GM12878 (cell line): ENCODE data around the gene COL23A1. TPM values are rescaled to one million over a fixed set of nuclear protein-coding genes. Genes with fewer than 3 reads are reported as not detected.

Experiments used
- ATAC-seq: fragments of 200-7000 bp; cut with Tn5 transposase; 3 replicates; pipeline ENCODE4 v1.9.1; 2020; ENCODE audit warnings: mild to moderate bottlenecking, moderate library complexity
- BruUV-seq: library from RNA; stranded (reverse); fragments of 400-500 nt; replicated peaks from 2 replicates; lab custom pipeline; 2021; lab: Mats Ljungman, UMichigan
- CTCF ChIA-PET: fragments of 300-600 bp; sonication (Branson Sonifier 250); formaldehyde crosslinking; extraction: SDS; loops from one replicate; lab custom pipeline; 2021; ENCODE audit warnings: inconsistent platforms; lab: Yijun Ruan, JAX
- POLR2A ChIA-PET: fragments of 350-600 bp; formaldehyde crosslinking; extraction: SDS; loops from one replicate; lab custom pipeline; 2021; ENCODE audit warnings: inconsistent platforms; lab: Charles Lee
- RAD21 ChIA-PET: fragments of 300-600 bp; sonication (Branson Sonifier 250); formaldehyde crosslinking; loops from one replicate; lab custom pipeline; 2023; ENCODE audit warnings: antibody characterized with exemption; ENCODE audit not compliant: unreplicated experiment; lab: Charles Lee
- SMC1A ChIA-PET: fragments of 300-600 bp; sonication (Branson Sonifier 250); formaldehyde crosslinking; loops from one replicate; lab custom pipeline; 2023; ENCODE audit not compliant: unreplicated experiment, uncharacterized antibody; lab: Charles Lee
- DNase-seq: peaks from one replicate; pipeline ENCODE4 v3.0.0-alpha.2; 2011; ENCODE audit warnings: low read depth, low spot score
- FAIRE-seq: peaks from 3 replicates; lab custom pipeline; 2011; peaks lifted over from hg19 to GRCh38; lab: Jason Lieb, UNC
- H2AFZ ChIP-seq: 2 replicates; pipeline ENCODE4 v1.6.0; 2011; ENCODE audit warnings: low read depth, low read length, control low read depth; ENCODE audit not compliant: control insufficient read depth
- H3K27ac ChIP-seq: 2 replicates; pipeline ENCODE4 v1.5.1; 2011; ENCODE audit warnings: control low read depth; ENCODE audit not compliant: control insufficient read depth, insufficient read depth
- H3K27me3 ChIP-seq, 2 experiments: replicated peaks in 1 of 2; 2 replicates each; pipeline versions ENCODE4 v1.6.0 to v1.6.1; 2011; ENCODE audit warnings: low read length in 1 of 2; ENCODE audit not compliant: control insufficient read depth in 2 of 2, insufficient read depth in 2 of 2
- H3K36me3 ChIP-seq, 2 experiments: 2 replicates each; pipeline ENCODE4 v1.5.1; 2011; ENCODE audit warnings: low read length in 1 of 2; ENCODE audit not compliant: control insufficient read depth in 2 of 2, insufficient read depth in 2 of 2
- H3K4me1 ChIP-seq: 2 replicates; pipeline ENCODE4 v1.6.1; 2011; ENCODE audit warnings: mild to moderate bottlenecking, low read length, moderate library complexity, mixed read lengths; ENCODE audit not compliant: control insufficient read depth, insufficient read depth
- H3K4me2 ChIP-seq: 2 replicates; pipeline ENCODE4 v1.6.0; 2011; ENCODE audit warnings: control low read depth; ENCODE audit not compliant: control insufficient read depth, insufficient read depth
- H3K4me3 ChIP-seq: fragments of 200-600 bp; sonication (generic); 2 replicates; pipeline ENCODE4 v1.5.1; 2016
- H3K79me2 ChIP-seq: 2 replicates; pipeline ENCODE4 v1.6.0; 2011; ENCODE audit warnings: low read length; ENCODE audit not compliant: control insufficient read depth, insufficient read depth
- H3K9ac ChIP-seq: 2 replicates; pipeline ENCODE4 v1.8.0; 2011; ENCODE audit warnings: low read length, control low read depth, mixed read lengths; ENCODE audit not compliant: control insufficient read depth, insufficient read depth
- H3K9me3 ChIP-seq: replicated peaks from 3 replicates; pipeline ENCODE4 v1.5.1; 2011; ENCODE audit warnings: mild to moderate bottlenecking, low read length; ENCODE audit not compliant: control insufficient read depth, insufficient read depth
- H4K20me1 ChIP-seq: 2 replicates; pipeline ENCODE4 v1.6.0; 2011; ENCODE audit not compliant: control insufficient read depth, insufficient read depth
- BMI1 ChIP-seq: fragments of 450-650 bp; IDR thresholded peaks from 2 replicates; pipeline ENCODE4 v1.6.1; 2016; ENCODE audit warnings: mild to moderate bottlenecking, moderate library complexity, borderline replicate concordance
- E2F8 ChIP-seq: fragments of 450-650 bp; IDR thresholded peaks from 2 replicates; pipeline ENCODE4 v1.6.1; 2018; ENCODE audit warnings: mild to moderate bottlenecking, low read depth, moderate library complexity; ENCODE audit not compliant: partially characterized antibody
- EGR1 ChIP-seq, 2 experiments: IDR thresholded peaks; 1 replicate in 1 of 2; 2 replicates in 1 of 2; pipeline ENCODE4 v1.6.1; 2011 to 2012; ENCODE audit warnings: low read depth in 2 of 2, low read length in 2 of 2, borderline replicate concordance in 1 of 2, mild to moderate bottlenecking in 1 of 2, moderate library complexity in 1 of 2
- IRF5 ChIP-seq: fragments of 450-650 bp; IDR thresholded peaks from 2 replicates; pipeline ENCODE4 v1.6.1; 2017; ENCODE audit warnings: borderline replicate concordance
- MAX ChIP-seq: IDR thresholded peaks from 2 replicates; pipeline ENCODE4 v1.6.1; 2012; ENCODE audit warnings: low read depth, low read length, improper control_type of control experiment
- NBN ChIP-seq: fragments of 450-650 bp; IDR thresholded peaks from 2 replicates; pipeline ENCODE4 v1.6.1; 2016
- NR2F1 ChIP-seq: fragments of 450-650 bp; conservative IDR thresholded peaks from 2 replicates; pipeline ENCODE4 v1.6.1; 2017; ENCODE audit warnings: mild to moderate bottlenecking
- POLR2AphosphoS5 ChIP-seq: IDR thresholded peaks from 2 replicates; pipeline ENCODE4 v1.6.1; 2011; ENCODE audit warnings: mild to moderate bottlenecking, low read length, inconsistent platforms
- RBBP5 ChIP-seq: fragments of 200-600 bp; sonication (generic); conservative IDR thresholded peaks from 2 replicates; pipeline ENCODE4 v1.6.1; 2016
- STAT1 ChIP-seq: fragments of 450-650 bp; conservative IDR thresholded peaks from 2 replicates; pipeline ENCODE4 v1.6.1; 2014; ENCODE audit warnings: antibody characterized with exemption, mild to moderate bottlenecking
- STAT3 ChIP-seq: IDR thresholded peaks from 2 replicates; pipeline ENCODE4 v1.6.1; 2011; ENCODE audit warnings: low read depth, low read length, improper control_type of control experiment
- ZNF217 ChIP-seq: fragments of 450-650 bp; IDR thresholded peaks from 2 replicates; pipeline ENCODE4 v1.6.1; 2017; ENCODE audit warnings: antibody characterized with exemption, mild to moderate bottlenecking
- WGBS: methylation state at CpG from one replicate; pipeline ENCODE4 v1.1.6; 2016; ENCODE audit warnings: low lambda C conversion rate; ENCODE audit not compliant: insufficient replicate concordance, insufficient coverage; ENCODE audit errors: missing lambda C conversion rate; 5-methylcytosine and 5-hydroxymethylcytosine counted together
- in situ Hi-C: fragments of 300-500 bp; cut with MboI; formaldehyde crosslinking; loops from 9 replicates; pipeline ENCODE4 v1.14.3; 2018; ENCODE audit warnings: mixed read lengths
- intact Hi-C: fragments of 100-400 bp; cut with micrococcal nuclease; formaldehyde crosslinking; loops from one replicate; pipeline ENCODE4 v1.14.2; 2022; ENCODE audit not compliant: unreplicated experiment
- polyA plus RNA-seq, 11 experiments: library from polyadenylated mRNA; depleted of rRNA in 4 of 11; unstranded in 6 of 11; stranded (reverse) in 5 of 11; fragments of >200 nt; fragmentation: Nextera tagmentation in 4 of 11; fragmentation: Illumina TruSeq in 1 of 11; extraction: Ambion mirVana in 4 of 11; extraction: Trizol in 1 of 11; gene quantifications; 1 replicate in 1 of 11; 2 replicates in 10 of 11; pipeline versions ENCODE4 v1.2.1 to v1.2.3, GENCODE V29; 2011 to 2016; ENCODE audit warnings: inconsistent platforms in 2 of 11, missing spikeins in 2 of 11, low read depth in 1 of 11
- total RNA-seq, 4 experiments: library from RNA; depleted of rRNA in 3 of 4; stranded (reverse); fragments of >200 nt in 3 of 4; fragmentation: Illumina TruSeq in 1 of 4; extraction: Trizol in 1 of 4; gene quantifications; 2 replicates each; pipeline versions ENCODE4 v1.2.1 to v1.2.3, GENCODE V29; 2013 to 2021
- TF ChIP-seq, protein P1 (sequence below): fragments of 150-350 bp; IDR thresholded peaks from 2 replicates; pipeline ENCODE4 v1.6.1; 2014; ENCODE audit warnings: mild to moderate bottlenecking, low read depth, low read length
- TF ChIP-seq, protein P2 (sequence below): fragments of 450-650 bp; IDR thresholded peaks from 2 replicates; pipeline ENCODE4 v1.6.1; 2017; ENCODE audit warnings: low read depth, mild to moderate bottlenecking, moderate library complexity
- TF ChIP-seq, protein P3 (sequence below): fragments of 450-650 bp; IDR thresholded peaks from 2 replicates; pipeline ENCODE4 v1.6.1; 2014; ENCODE audit warnings: mild to moderate bottlenecking

COL23A1 gene
- total and polyA plus RNA-seq, 10 of the 15 experiments (the other 5 are each of a cell fraction or from before 2014, with no cell fraction given), result 0.03 to 0.83 (median 0.09) TPM; not detected in 5

GRCh38 chr5:178469011-178469974 lies 120.9 kb downstream of the COL23A1 start:
- Histone ChIP-seq H3K27me3 (no peaks in the 10 kb centered on the region), H3K27ac (no peak overlapping the region), H3K4me2 (no peak overlapping the region), H3K9ac (no peak overlapping the region), H3K4me1 (no peaks in the 10 kb centered on the region), H2AFZ (no peak overlapping the region), H3K9me3 (no peaks in the 10 kb centered on the region), H4K20me1 (no peaks in the 10 kb centered on the region), H3K4me3 (no peak overlapping the region), H3K79me2 (no peaks in the 10 kb centered on the region), H3K36me3 (no peaks in the 10 kb centered on the region)
- ChIA-PET CTCF (no interaction called here), POLR2A (no interaction called here), SMC1A (no interaction called here), RAD21 (no interaction called here)
- DNase-seq (no peak), FAIRE-seq (no peak), ATAC-seq (no peak)
- BruUV-seq, result no TSS peak
- in situ Hi-C loops, result no loop called here
- 49% methylated on average over 24 of the region's 28 CpGs for WGBS
- intact Hi-C loops, result no loop called here
- TF ChIP-seq STAT3, result no peak
- TF ChIP-seq, protein P1, sequence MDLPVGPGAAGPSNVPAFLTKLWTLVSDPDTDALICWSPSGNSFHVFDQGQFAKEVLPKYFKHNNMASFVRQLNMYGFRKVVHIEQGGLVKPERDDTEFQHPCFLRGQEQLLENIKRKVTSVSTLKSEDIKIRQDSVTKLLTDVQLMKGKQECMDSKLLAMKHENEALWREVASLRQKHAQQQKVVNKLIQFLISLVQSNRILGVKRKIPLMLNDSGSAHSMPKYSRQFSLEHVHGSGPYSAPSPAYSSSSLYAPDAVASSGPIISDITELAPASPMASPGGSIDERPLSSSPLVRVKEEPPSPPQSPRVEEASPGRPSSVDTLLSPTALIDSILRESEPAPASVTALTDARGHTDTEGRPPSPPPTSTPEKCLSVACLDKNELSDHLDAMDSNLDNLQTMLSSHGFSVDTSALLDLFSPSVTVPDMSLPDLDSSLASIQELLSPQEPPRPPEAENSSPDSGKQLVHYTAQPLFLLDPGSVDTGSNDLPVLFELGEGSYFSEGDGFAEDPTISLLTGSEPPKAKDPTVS, result no peak
- no peak for TF ChIP-seq NR2F1
- no peak for TF ChIP-seq POLR2AphosphoS5
- no peak for TF ChIP-seq EGR1 (IDR thresholded peaks at IDR 0.05; ENCODE audit: borderline replicate concordance in 1 of 2, low read depth in 2 of 2, low read length in 2 of 2)
- no peak for TF ChIP-seq IRF5
- TF ChIP-seq, protein P2, sequence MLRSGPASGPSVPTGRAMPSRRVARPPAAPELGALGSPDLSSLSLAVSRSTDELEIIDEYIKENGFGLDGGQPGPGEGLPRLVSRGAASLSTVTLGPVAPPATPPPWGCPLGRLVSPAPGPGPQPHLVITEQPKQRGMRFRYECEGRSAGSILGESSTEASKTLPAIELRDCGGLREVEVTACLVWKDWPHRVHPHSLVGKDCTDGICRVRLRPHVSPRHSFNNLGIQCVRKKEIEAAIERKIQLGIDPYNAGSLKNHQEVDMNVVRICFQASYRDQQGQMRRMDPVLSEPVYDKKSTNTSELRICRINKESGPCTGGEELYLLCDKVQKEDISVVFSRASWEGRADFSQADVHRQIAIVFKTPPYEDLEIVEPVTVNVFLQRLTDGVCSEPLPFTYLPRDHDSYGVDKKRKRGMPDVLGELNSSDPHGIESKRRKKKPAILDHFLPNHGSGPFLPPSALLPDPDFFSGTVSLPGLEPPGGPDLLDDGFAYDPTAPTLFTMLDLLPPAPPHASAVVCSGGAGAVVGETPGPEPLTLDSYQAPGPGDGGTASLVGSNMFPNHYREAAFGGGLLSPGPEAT, result no peak
- TF ChIP-seq, protein P3, sequence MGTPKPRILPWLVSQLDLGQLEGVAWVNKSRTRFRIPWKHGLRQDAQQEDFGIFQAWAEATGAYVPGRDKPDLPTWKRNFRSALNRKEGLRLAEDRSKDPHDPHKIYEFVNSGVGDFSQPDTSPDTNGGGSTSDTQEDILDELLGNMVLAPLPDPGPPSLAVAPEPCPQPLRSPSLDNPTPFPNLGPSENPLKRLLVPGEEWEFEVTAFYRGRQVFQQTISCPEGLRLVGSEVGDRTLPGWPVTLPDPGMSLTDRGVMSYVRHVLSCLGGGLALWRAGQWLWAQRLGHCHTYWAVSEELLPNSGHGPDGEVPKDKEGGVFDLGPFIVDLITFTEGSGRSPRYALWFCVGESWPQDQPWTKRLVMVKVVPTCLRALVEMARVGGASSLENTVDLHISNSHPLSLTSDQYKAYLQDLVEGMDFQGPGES, result no peak
- no peak for TF ChIP-seq MAX
- no peak for TF ChIP-seq E2F8
- TF ChIP-seq RBBP5, result no peak
- TF ChIP-seq ZNF217, result no peak
- no peak for TF ChIP-seq BMI1
- no peak for TF ChIP-seq NBN
- no peak for TF ChIP-seq STAT1
